ENCODE measurements around the gene CDK10.
"Not testable (repeated sequence)": the region's sequence is repeated elsewhere in the genome, so short reads cannot be mapped to it uniquely, and the experiment has no call there.

Gene CDK10

DNA sequence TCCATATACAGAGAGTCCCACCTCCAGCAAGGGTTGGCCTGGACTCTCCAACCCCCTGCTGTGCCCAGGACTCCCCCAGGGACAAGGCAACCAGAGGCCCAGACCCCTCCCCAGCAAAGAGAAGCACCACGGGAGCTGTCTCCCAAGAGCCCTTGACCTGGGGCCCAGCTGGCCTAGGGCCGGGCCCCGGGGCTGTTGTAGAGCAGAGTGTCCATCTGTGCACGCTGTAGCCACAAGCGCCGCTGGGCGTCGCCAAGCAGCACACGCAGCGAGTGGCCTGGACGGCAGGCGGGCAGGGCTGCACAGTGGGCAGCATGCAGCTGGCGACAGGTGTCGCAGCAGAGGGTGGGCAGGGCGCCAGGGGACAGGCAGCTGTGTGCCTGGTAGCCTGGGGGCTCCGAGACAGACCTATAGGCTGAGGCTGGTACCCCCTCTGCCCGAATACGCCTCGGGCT, 10.7 kb downstream of the CDK10 start:
- DNase-seq = no peak

GRCh38 chr16:89697616-89698331, 11.3 kb downstream of the CDK10 start:
- DNase-seq = no peak

DNA sequence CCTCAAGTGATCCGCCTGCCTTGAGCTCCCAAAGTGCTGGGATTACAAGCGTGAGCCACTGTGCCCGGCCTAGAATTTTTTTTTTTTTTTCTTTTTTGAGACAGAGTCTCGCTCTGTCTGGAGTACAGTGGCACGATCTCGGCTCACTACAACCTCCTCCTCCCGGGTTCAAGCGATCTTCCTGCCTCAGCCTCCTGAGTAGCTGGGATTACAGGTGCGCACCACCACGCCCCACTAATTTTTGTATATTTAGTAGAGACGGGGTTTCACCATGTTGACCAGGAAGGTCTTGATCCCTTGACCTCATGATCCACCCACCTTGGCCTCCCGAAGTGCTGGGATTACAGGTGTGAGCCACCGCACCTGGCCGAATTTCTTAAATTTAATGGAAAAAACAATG, 12.2 kb downstream of the CDK10 start:
- DNase-seq = not testable (repeated sequence)

DNA sequence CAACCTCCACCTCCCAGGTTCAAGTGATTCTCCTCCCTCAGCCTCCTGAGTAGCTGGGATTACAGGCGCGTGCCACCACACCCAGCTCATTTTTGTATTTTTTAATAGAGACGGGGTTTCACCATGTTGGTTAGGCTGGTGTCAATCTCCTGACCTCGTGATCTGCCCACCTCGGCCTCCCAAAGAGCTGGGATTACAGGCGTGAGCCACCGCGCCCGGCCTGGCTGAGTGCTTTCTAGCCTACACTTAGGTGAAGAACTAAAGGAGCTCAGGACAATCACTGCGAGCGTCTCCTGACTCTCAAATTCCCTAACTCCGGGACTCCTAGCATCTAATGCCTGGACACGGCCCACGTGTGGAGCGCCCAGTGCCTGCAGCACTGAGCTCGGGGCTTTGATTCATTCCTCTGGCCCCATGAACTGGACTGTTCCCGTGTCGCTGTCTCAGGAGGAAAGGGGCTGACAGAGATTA, 13.2 kb downstream of the CDK10 start:
- not testable (repeated sequence) for DNase-seq

- DNase-seq = peak; percentile 73
These were observed 13.7 kb downstream of the CDK10 start for GRCh38 chr16:89700100-89700648.

DNA sequence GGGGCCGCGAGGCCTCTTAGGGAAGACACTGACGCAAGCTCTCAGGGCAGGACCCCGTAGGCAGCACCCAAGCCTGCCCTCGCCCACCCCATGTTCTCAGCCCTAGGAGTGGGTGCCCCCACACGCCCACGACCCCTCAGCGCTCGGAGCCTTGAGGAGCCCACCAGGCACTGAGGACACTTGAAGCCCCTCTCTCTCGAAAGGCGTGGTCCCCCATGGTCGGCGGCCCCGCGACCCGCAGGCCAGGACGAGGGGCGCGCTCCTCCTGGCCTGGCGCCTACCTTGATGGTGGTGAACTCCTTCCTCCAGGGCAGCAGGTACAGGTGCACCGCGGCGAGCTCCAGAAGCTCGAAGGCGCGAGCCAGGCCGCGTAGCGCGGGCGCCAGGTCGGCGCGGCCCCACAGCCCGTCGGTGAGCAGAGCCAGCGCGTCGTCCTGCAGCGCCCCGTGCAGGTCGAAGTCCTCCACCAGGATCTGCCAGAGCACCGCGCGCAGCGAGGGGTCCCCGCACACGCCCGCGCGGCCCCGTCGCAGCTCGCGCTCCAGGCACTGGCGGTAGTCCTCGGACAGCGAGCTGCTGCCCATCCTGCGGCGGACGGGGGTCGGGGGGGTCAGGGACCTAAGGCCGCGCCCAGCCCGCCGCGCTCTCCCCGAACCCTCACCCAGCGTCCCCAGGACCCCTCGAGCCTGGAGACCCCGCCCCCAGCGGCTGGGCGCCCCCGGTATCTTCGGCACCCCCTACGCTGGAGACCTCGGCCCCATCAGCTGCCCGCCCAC, 14.3 kb downstream of the CDK10 start:
- no peak for DNase-seq

DNA sequence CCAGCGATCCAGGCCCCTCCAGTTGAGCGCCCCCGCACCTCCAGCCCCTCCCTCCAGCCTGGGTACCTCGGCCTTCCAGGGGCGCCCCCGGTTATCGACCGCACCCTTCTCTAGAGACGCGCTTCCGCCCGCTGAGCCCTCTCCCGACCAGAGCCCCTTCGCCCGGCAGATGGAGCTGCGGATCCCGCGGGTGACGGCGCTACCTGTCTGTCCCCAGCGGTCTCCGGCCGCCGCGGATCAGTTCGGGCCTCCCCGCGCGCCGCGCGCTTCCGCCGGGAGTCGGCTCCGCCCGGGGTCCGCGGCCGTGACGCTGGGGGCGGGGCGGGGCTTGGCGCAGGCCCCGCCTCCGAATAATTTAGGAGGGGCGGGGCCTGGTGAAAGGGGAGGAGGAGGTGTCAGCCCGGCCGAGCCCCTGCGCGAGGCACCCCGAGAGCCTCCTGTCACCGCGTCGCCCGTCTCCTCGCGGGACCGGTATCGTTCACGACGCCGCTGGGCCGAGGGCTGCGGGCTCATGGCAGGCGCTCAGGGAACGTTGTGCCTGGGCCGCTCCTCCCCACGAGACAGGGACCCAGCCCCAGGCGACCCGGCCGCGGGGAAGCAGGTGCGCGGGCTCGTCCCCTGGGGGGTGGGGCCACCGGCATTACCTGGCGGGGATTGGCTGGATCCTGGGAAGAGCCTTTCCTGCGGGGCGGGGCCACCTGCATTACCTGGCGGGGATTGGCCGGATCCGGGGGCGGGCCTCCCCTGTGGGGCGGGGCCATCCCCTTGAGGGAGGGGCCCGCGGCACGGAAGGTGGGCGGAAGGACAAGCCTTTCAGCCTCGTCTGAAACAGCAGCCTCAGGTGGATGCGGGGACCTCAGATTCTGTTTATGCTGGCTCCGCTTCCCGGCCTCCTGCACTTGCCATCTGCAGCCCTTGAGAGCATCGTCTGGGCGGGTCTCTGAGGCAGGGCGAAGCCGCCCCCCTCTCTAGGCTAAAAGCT, 15.2 kb downstream of the CDK10 start, which contains the start of gene SPATA2L:
SPATA2L (minus strand) TSS at position 281 of the 982 bp plus-strand sequence. CDS start 473 bp downstream, outside the sequence.
- peak; percentile 82 for DNase-seq

GRCh38 chr16:89704281-89704680, 17.8 kb downstream of the CDK10 start:
- DNase-seq = no peak

DNA sequence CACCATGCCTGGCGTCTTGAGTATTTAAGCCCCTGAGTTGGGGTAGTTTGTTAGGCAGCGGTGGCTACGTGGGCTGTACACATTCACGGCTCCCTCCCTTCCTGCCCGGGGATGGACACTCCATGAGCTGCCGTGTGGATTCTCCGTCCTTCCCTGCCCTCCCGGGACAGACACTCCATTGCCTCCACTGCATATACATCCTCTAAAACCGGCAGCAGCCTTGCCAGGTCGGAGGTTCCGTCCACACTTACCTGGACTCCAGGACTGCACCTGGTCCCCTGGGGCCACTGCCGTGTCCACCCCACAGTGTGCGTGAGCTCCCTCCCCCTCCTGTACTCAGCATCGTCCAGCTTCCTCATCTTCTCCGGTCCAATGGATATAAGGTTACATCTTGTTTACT, 18.5 kb downstream of the CDK10 start:
- no peak for DNase-seq

- DNase-seq = no peak
These were observed 20.2 kb downstream of the CDK10 start for GRCh38 chr16:89706518-89707260.

DNA sequence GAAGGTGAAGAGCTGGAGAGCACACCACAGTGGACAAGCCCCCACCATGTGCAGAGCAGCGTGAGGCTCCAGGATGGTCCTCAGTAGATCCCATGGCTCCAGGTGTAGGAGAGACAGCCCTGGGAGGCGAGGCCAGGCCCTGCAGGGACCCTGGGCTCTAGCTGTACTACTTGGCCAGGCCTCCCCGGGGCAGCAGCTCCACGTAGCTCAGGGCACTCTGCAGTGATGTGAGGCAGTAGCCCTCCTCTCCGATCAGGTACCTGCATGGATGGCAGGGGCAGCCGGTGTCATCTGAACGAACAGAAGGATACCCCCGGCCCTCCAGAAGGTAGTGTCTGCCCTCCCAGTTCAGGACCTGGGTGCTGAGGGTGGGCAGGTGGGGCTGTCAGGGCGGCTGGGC, 21.2 kb downstream of the CDK10 start:
- no peak for DNase-seq

- no peak for DNase-seq
These were observed 22.0 kb downstream of the CDK10 start for GRCh38 chr16:89708481-89708931.

DNA sequence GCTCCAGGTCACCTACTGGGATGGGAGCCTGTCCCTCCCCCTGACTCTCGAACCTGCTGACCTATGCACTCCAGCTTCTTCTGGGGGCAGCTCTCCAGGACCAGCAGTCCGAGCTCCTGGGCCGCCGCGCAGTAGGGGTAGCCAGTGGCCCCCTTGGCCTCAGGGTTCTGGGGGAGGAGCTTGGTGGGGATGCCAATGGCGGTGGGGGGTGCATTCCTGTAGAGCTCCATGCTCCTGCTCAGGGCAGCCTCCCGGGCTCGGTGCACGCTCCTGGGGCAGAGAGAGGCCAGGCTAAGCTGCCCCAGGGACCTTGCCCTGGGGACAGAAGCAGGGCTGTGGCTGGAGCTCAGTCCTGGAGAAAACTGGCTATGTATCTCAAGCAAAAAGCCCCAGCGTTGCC, 22.7 kb downstream of the CDK10 start:
- DNase-seq = no peak

- no peak for DNase-seq
These were observed 23.4 kb downstream of the CDK10 start for GRCh38 chr16:89709716-89710432.

GRCh38 chr16:89710709-89711564, 24.4 kb downstream of the CDK10 start:
- no peak for DNase-seq

DNA sequence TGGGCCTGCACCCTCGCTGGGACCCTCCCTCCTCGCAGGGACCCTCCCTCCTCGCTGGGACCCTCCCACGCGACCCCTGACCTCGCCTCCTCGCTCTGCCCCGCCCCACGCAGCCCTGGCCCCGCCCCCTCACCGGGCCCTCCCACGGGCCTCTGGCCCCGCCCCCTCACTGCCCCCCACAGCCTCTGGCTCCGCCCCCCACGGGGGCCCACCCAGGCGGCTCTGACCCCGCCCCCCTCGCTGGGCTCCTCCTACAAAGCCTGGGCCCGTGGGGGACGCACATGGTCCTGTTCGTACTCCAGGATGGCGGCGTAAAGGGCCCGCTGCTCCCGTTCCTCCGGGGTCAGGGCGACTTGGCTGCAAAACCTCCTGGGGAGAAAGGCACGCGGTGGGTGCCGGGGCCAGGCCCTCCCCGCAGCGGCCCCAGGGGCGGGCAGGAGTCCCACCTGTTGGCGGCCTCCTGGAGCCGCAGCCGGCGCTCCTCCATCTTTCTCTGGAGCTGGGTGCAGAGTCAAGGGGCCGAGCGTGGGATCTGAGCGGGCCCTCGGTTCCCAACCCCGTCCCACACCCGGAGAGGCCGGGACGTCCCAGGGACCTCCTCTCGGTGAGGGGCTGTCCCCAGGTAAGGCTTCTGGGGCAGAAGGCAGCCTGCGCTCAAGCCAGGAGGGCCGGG, 25.2 kb downstream of the CDK10 start:
- DNase-seq = no peak

DNA sequence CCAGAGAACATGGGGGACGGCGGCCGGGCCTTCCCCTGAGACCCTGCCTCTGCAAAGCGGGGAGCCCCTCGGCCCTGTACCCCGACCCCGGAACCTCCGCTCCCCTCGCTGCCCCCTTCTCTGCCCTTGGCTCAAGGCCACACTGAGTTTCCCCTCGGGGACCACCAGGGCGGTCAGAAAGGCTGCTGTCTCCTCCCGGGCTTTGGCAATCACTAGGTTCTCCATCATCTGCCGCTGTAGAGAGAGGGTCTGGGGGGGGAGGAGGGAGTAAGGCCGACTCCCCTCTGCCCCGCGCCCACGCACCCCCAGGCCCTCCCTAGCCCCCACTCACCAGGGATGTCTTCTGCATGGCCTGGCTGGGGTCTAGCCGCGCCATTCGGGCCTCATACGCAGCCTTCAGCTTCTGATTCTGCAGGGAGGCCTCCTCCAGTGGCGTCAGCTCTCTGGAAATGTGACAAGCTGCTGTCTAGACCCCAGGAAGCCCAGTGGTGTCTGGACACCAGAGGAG, 25.8 kb downstream of the CDK10 start:
- no peak for DNase-seq

DNA sequence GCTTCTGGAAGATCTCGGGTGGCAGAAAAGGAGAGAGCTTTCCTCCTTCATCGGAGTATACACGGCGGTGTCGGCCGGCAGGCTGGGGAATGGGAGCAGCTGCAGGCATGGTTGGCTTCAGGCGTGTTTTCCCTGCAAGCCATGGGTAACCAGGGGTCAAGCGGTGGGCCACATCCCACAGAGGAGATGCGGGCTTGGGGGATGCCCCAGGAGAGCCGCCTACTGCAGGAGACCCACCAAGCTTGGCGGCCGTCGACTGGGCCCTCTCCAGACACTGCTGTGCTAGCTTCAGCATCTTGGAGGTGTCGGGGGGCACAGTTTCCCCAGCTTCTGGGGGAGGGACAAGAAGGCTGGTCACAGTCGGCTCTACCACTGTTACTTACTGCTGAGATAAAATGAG, 30.0 kb downstream of the CDK10 start:
- DNase-seq = no peak

All from DMS79 (cell line).